Erythroblast (primary cell): Measurements from ENCODE around the gene ZBED2.

ENCODE experiments used
- GATA1 ChIP-seq: IDR thresholded peaks from 2 replicates; pipeline ENCODE4 v1.6.1; 2011; ENCODE audit warnings: low read depth, mild to moderate bottlenecking, control low read depth, low read length, moderate library complexity
- POLR2A ChIP-seq: IDR thresholded peaks from 2 replicates; pipeline ENCODE4 v1.6.1; 2011; ENCODE audit warnings: mild to moderate bottlenecking, low read length

GRCh38 chr3:111615880-111616279 is 20.7 kb upstream of the ZBED2 start:
- TF ChIP-seq POLR2A (no peak), GATA1 (no peak)
